Sigmoid colon (tissue), 7 donors: ENCODE data around the gene FOXRED1. TPM values are rescaled to one million over a fixed set of nuclear protein-coding genes. Genes with fewer than 3 reads are reported as not detected.

ENCODE experiments used
- DNase-seq: peaks from one replicate; pipeline ENCODE4 v3.0.0-alpha.2; 2019
- H3K27ac ChIP-seq, 4 donors: fragments of 200-600 bp; sonication (generic); one replicate each; pipeline ENCODE4 v1.5.1; 2016 to 2019; ENCODE audit warnings: mild to moderate bottlenecking in 1 of 4
- H3K27me3 ChIP-seq, 3 donors: fragments of 200-600 bp; sonication (generic); one replicate each; pipeline ENCODE4 v1.5.1; 2019; ENCODE audit warnings: mild to moderate bottlenecking in 1 of 3
- H3K36me3 ChIP-seq, 4 donors: fragments of 200-600 bp; sonication (generic); one replicate each; pipeline ENCODE4 v1.5.1; 2016 to 2019
- H3K4me1 ChIP-seq, 4 donors: fragments of 200-600 bp; sonication (generic); one replicate each; pipeline ENCODE4 v1.5.1; 2017 to 2019
- H3K4me3 ChIP-seq, 4 donors: fragments of 200-600 bp; sonication (generic); one replicate each; pipeline ENCODE4 v1.5.1; 2017 to 2019; ENCODE audit warnings: mild to moderate bottlenecking in 2 of 4, moderate library complexity in 1 of 4
- H3K9me3 ChIP-seq, 4 donors: fragments of 200-600 bp in 3 of 4; sonication (generic) in 3 of 4; one replicate each; pipeline versions ENCODE4 v1.5.1 to v1.6.1; 2013 to 2019
- EP300 ChIP-seq, 4 donors: sonication (generic); formaldehyde crosslinking; IDR thresholded peaks; one replicate each; pipeline ENCODE4 v1.6.1; 2017; ENCODE audit warnings: antibody characterized with exemption in 4 of 4
- POLR2A ChIP-seq, 2 donors: fragments of 450-650 bp; IDR thresholded peaks; one replicate each; pipeline ENCODE4 v1.6.1; 2016; ENCODE audit warnings: antibody characterized with exemption in 2 of 2, mild to moderate bottlenecking in 2 of 2, moderate library complexity in 2 of 2
- POLR2AphosphoS5 ChIP-seq, 4 donors: sonication (generic); formaldehyde crosslinking; IDR thresholded peaks; one replicate each; pipeline ENCODE4 v1.6.1; 2017; ENCODE audit warnings: antibody characterized with exemption in 4 of 4
- WGBS, 2 donors: extraction: QIAGEN DNeasy Blood & Tissue Kit; methylation state at CpG; one replicate each; pipeline ENCODE4 v1.1.7; 2013; 5-methylcytosine and 5-hydroxymethylcytosine counted together
- intact Hi-C: fragments of 100-400 bp; cut with DNase I; formaldehyde crosslinking; loops from one replicate; pipeline ENCODE4 v1.15.1; 2023
- polyA plus RNA-seq, 3 donors: library from polyadenylated mRNA; stranded (reverse); fragments of 200-250 nt; gene quantifications; one replicate each; pipeline ENCODE4 v1.2.3, GENCODE V29; 2013
- total RNA-seq, 4 donors: library from RNA; depleted of rRNA; stranded (reverse); fragments of >200 nt; gene quantifications; one replicate each; pipeline ENCODE4 v1.1.0, GENCODE V29; 2016
- TF ChIP-seq, protein P1 (sequence below), 4 experiments: fragments of 450-650 bp in 3 of 4; fragments of 200-600 bp in 1 of 4; IDR thresholded peaks; one replicate each; pipeline ENCODE4 v1.5.1; 2016 to 2019; ENCODE audit warnings: antibody characterized with exemption in 4 of 4, mild to moderate bottlenecking in 3 of 4, moderate library complexity in 2 of 4
- donor health status: healthy with polysubstance abuse.
- donor health status: Bipolar disorder and iron deficiency.
- donor health status: healthy.

Gene FOXRED1
- total and polyA plus RNA-seq, 7 donors = 10.8 to 46.0 (median 16.0) TPM

- intact Hi-C loops = loop anchor here (5.0 to 10.0 kb wide), 2 partner anchors 204 to 671 kb away; partner anchors contain the start of genes CDON and STT3A
- WGBS, 2 donors = 75 to 89% methylated on average over 8 of the region's 8 CpGs
- Histone ChIP-seq H3K27ac (no peak overlapping the region), H3K27me3 (no peaks in the 10 kb centered on the region), H3K4me1 (peaks cover 0 to 24% (median 16%) of the 10 kb centered on the region in 4 donors), H3K9me3 (no peaks in the 10 kb centered on the region), H3K36me3 (peaks cover 18 to 65% (median 42%) of the 10 kb centered on the region in 4 donors), H3K4me3 (no peak overlapping the region)
- no peak for DNase-seq
- no peak for TF ChIP-seq POLR2A (IDR thresholded peaks at IDR 0.05)
- no peak for TF ChIP-seq POLR2AphosphoS5 (IDR thresholded peaks at IDR 0.05)
- TF ChIP-seq, protein P1, sequence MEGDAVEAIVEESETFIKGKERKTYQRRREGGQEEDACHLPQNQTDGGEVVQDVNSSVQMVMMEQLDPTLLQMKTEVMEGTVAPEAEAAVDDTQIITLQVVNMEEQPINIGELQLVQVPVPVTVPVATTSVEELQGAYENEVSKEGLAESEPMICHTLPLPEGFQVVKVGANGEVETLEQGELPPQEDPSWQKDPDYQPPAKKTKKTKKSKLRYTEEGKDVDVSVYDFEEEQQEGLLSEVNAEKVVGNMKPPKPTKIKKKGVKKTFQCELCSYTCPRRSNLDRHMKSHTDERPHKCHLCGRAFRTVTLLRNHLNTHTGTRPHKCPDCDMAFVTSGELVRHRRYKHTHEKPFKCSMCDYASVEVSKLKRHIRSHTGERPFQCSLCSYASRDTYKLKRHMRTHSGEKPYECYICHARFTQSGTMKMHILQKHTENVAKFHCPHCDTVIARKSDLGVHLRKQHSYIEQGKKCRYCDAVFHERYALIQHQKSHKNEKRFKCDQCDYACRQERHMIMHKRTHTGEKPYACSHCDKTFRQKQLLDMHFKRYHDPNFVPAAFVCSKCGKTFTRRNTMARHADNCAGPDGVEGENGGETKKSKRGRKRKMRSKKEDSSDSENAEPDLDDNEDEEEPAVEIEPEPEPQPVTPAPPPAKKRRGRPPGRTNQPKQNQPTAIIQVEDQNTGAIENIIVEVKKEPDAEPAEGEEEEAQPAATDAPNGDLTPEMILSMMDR (IDR thresholded peaks at IDR 0.05) = no peak
- no peak for TF ChIP-seq EP300 (IDR thresholded peaks at IDR 0.05)
These were observed 3.1 kb upstream of the FOXRED1 start for GRCh38 chr11:126265811-126266210.

GRCh38 chr11:126267650-126268049, 1.3 kb upstream of the FOXRED1 start:
- Histone ChIP-seq H3K4me1 (peaks cover 0 to 24% (median 16%) of the 10 kb centered on the region in 4 donors), H3K27ac (peak overlapping the region; percentile 82 to 92 (median 90)), H3K4me3 (peak overlapping the region; percentile 74 to 91 (median 80)), H3K27me3 (no peaks in the 10 kb centered on the region), H3K36me3 (peaks cover 18 to 47% (median 37%) of the 10 kb centered on the region in 4 donors), H3K9me3 (no peaks in the 10 kb centered on the region)
- intact Hi-C loops = loop anchor here (2.0 to 10.0 kb wide), 3 partner anchors 57 to 673 kb away; partner anchors contain the start of genes CDON, FAM118B, RPUSD4 and STT3A
- WGBS, 2 donors = 60 to 78% methylated on average over 6 of the region's 6 CpGs
- no peak for DNase-seq
- TF ChIP-seq POLR2A (IDR thresholded peaks at IDR 0.05) = no peak

GRCh38 chr11:126268361-126268707, 620 bp upstream of the FOXRED1 start:
- DNase-seq = peak; percentile 70
- peak overlapping the region; percentile 82 to 92 (median 90) for H3K27ac ChIP-seq
- H3K9me3 ChIP-seq = no peaks in the 10 kb centered on the region
- no peaks in the 10 kb centered on the region for H3K27me3 ChIP-seq
- TF ChIP-seq, protein P1 (IDR thresholded peaks at IDR 0.05) = no peak
- TF ChIP-seq POLR2AphosphoS5 (IDR thresholded peaks at IDR 0.05) = no peak
- TF ChIP-seq POLR2A (IDR thresholded peaks at IDR 0.05) = no peak
- TF ChIP-seq EP300 (IDR thresholded peaks at IDR 0.05) = no peak
- peaks cover 0 to 24% (median 16%) of the 10 kb centered on the region in 4 donors for H3K4me1 ChIP-seq
- H3K36me3 ChIP-seq = peaks cover 14 to 46% (median 33%) of the 10 kb centered on the region in 4 donors
- WGBS, 2 donors = 0 to 1% methylated on average over 23 of the region's 23 CpGs
- intact Hi-C loops = loop anchor here (2.0 to 10.0 kb wide), 3 partner anchors 58 to 674 kb away; partner anchors contain the start of genes CDON, FAM118B, RPUSD4 and STT3A
- peak overlapping the region; percentile 74 to 91 (median 80) for H3K4me3 ChIP-seq

DNA sequence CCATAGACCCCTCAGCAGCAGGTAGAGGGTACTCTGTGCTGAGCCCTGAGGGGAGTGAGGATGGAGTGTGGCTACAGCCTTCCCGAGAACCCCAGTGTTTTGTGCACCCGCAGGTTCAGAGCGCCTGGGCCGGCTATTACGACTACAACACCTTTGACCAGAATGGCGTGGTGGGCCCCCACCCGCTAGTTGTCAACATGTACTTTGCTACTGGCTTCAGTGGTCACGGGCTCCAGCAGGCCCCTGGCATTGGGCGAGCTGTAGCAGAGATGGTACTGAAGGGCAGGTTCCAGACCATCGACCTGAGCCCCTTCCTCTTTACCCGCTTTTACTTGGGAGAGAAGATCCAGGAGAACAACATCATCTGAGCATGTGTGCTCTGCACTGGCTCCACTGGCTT, 8.4 kb downstream of the FOXRED1 start:
- H3K9me3 ChIP-seq = no peaks in the 10 kb centered on the region
- no peak overlapping the region for H3K4me3 ChIP-seq
- 89 to 95% methylated on average over 11 of the region's 11 CpGs for WGBS, 2 donors
- TF ChIP-seq, protein P1 (IDR thresholded peaks at IDR 0.05) = no peak
- intact Hi-C loops = no loop called here
- no peak overlapping the region for H3K27ac ChIP-seq
- H3K36me3 ChIP-seq = peaks cover 0 to 51% (median 22%) of the 10 kb centered on the region in 4 donors
- H3K27me3 ChIP-seq = no peaks in the 10 kb centered on the region
- H3K4me1 ChIP-seq = peaks cover 0 to 7% (median 6%) of the 10 kb centered on the region in 4 donors
- DNase-seq = no peak

DNA sequence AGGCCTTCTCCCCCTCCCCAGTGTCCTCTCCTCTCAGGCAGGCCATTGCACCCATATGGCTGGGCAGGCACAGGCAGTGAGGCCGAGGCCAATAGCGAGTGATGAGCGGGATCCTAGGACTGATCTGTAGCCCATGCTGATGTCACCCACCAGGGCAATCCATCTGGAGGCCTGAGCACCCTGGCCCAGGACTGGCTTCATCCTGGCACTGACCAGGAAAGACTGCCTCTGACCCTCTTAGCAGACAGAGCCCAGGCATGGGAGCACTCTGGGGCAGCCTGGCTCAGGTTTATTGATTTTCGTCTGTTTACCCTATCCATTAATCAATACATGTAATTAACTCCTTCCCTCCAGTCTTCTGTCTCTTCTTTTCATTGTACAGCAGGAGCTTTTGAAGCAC, 8.8 kb downstream of the FOXRED1 start:
- intact Hi-C loops = no loop called here
- Histone ChIP-seq H3K4me3 (no peak overlapping the region), H3K27me3 (no peaks in the 10 kb centered on the region), H3K4me1 (peaks cover 0 to 12% (median 7%) of the 10 kb centered on the region in 4 donors), H3K9me3 (no peaks in the 10 kb centered on the region), H3K36me3 (peaks cover 0 to 51% (median 20%) of the 10 kb centered on the region in 4 donors), H3K27ac (no peak overlapping the region)
- 92 to 94% methylated on average over 4 of the region's 4 CpGs for WGBS, 2 donors
- TF ChIP-seq EP300 (IDR thresholded peaks at IDR 0.05) (no peak), POLR2A (IDR thresholded peaks at IDR 0.05) (no peak), POLR2AphosphoS5 (IDR thresholded peaks at IDR 0.05) (no peak)
- TF ChIP-seq, protein P1 (IDR thresholded peaks at IDR 0.05) = no peak
- DNase-seq = no peak
